Fibroblast of villous mesenchyme (primary cell): ENCODE measurements around the gene RFTN2. TPM values are rescaled to one million over a fixed set of nuclear protein-coding genes. Genes with fewer than 3 reads are reported as not detected.

ENCODE experiments used
- DNase-seq: peaks from one replicate; pipeline ENCODE4 v3.0.0-alpha.2; 2010; ENCODE audit warnings: low read depth
- H3K4me3 ChIP-seq: 2 replicates; pipeline ENCODE4 v1.5.1; 2011; ENCODE audit warnings: low read depth, mild to moderate bottlenecking, low read length
- CTCF ChIP-seq: IDR thresholded peaks from 2 replicates; pipeline ENCODE4 v1.5.1; 2012; ENCODE audit warnings: low read depth, mild to moderate bottlenecking, low read length; ENCODE audit not compliant: insufficient read depth
- total RNA-seq: library from RNA; depleted of rRNA; stranded (reverse); fragments of >200 nt; gene quantifications from 2 replicates; pipeline ENCODE4 v1.2.3, GENCODE V29; 2012

Gene RFTN2
- total RNA-seq, 1 donor = 4.7 TPM

- peak overlapping the region; percentile 87 for H3K4me3 ChIP-seq
- TF ChIP-seq CTCF = peak; percentile 74
- DNase-seq = peak; percentile 69
These were observed 32.2 kb upstream of the RFTN2 start for GRCh38 chr2:197707316-197708213.

- DNase-seq = no peak
- no peak for TF ChIP-seq CTCF
- peak overlapping the region; percentile 87 for H3K4me3 ChIP-seq
These were observed 31.4 kb upstream of the RFTN2 start for GRCh38 chr2:197706839-197707207.

GRCh38 chr2:197705912-197706838, 30.8 kb upstream of the RFTN2 start:
- H3K4me3 ChIP-seq = peak overlapping the region; percentile 87
- peak; percentile 30 for DNase-seq
- TF ChIP-seq CTCF = no peak

GRCh38 chr2:197705121-197705911, 29.9 kb upstream of the RFTN2 start, which contains the start of gene MARS2:
Gene MARS2, plus strand, starts transcription at chr2:197705369. Its CDS starts 37 bp downstream, at chr2:197705406.
- H3K4me3 ChIP-seq = peak within 1 kb of the TSS; percentile 87
- DNase-seq = peak; percentile 90
- TF ChIP-seq CTCF = no peak

- H3K4me3 ChIP-seq = peak overlapping the region; percentile 66
- DNase-seq = no peak
- TF ChIP-seq CTCF = no peak
These were observed 29.2 kb upstream of the RFTN2 start for GRCh38 chr2:197704434-197705120.
